K562 (cell line): ENCODE measurements around the gene IGSF8. TPM values are rescaled to one million over a fixed set of nuclear protein-coding genes. Genes with fewer than 3 reads are reported as not detected.

ENCODE experiments used
- ATAC-seq: fragments of 200-7000 bp; cut with Tn5 transposase; 3 replicates; pipeline ENCODE4 v1.9.1; 2020; ENCODE audit warnings: moderate library complexity
- BruUV-seq: library from RNA; stranded (reverse); fragments of 400-500 nt; replicated peaks from 2 replicates; lab custom pipeline; 2021; lab: Mats Ljungman, UMichigan
- CTCF ChIA-PET: fragments of 300-600 bp; formaldehyde crosslinking; extraction: SDS; loops from one replicate; lab custom pipeline; 2021; ENCODE audit warnings: low intra/inter-chr PET ratio; lab: Yijun Ruan, JAX
- POLR2A ChIA-PET: fragments of 300-600, 350-650 bp; sonication (Branson Sonifier 250); formaldehyde crosslinking; extraction: SDS; loops from one replicate; lab custom pipeline; 2021; ENCODE audit warnings: antibody characterized with exemption, inconsistent platforms; lab: Yijun Ruan, JAX
- DNase-seq, 4 experiments: peaks; one replicate each; pipeline versions ENCODE4 v3.0.0 to v3.0.0-alpha.2; 2011 to 2018; ENCODE audit warnings: low spot score in 3 of 4, mixed read lengths in 3 of 4; ENCODE audit errors: extremely low read depth in 1 of 4
- FAIRE-seq: peaks from 2 replicates; lab custom pipeline; 2011; peaks lifted over from hg19 to GRCh38; lab: Jason Lieb, UNC
- H2AFZ ChIP-seq: 2 replicates; pipeline ENCODE4 v1.6.0; 2011; ENCODE audit warnings: low read depth, low read length, control low read depth, inconsistent platforms
- H3K27ac ChIP-seq: fragments of 200-600 bp; 3 replicates; pipeline ENCODE4 v1.8.0; 2011; ENCODE audit warnings: low read depth, mild to moderate bottlenecking, control low read depth, inconsistent platforms, low read length, moderate library complexity, mixed read lengths; ENCODE audit errors: extremely low read depth
- H3K27me3 ChIP-seq, 2 experiments: fragments of 300-600 bp in 1 of 2; 2 replicates in 1 of 2; 3 replicates in 1 of 2; pipeline versions ENCODE4 v1.6.0 to v1.8.0; 2011; ENCODE audit warnings: inconsistent platforms in 2 of 2, low read length in 2 of 2, mild to moderate bottlenecking in 1 of 2, mixed read lengths in 1 of 2, moderate library complexity in 1 of 2; ENCODE audit not compliant: control insufficient read depth in 2 of 2, insufficient read depth in 2 of 2
- H3K36me3 ChIP-seq: fragments of 300-600 bp; 3 replicates; pipeline ENCODE4 v1.8.0; 2011; ENCODE audit warnings: mild to moderate bottlenecking, low read length, inconsistent platforms; ENCODE audit not compliant: control insufficient read depth, insufficient read depth
- H3K4me1 ChIP-seq, 2 experiments: fragments of 200-600 bp in 1 of 2; replicated peaks in 1 of 2; 2 replicates in 1 of 2; 3 replicates in 1 of 2; pipeline versions ENCODE4 v1.5.1 to v1.8.0; 2011; ENCODE audit warnings: inconsistent platforms in 2 of 2, low read length in 2 of 2, mild to moderate bottlenecking in 1 of 2, mixed read lengths in 1 of 2, moderate library complexity in 1 of 2; ENCODE audit not compliant: control insufficient read depth in 2 of 2, insufficient read depth in 2 of 2
- H3K4me2 ChIP-seq: 2 replicates; pipeline ENCODE4 v1.6.1; 2011; ENCODE audit warnings: low read length, control low read depth, inconsistent platforms, mixed read lengths; ENCODE audit not compliant: insufficient read depth
- H3K4me3 ChIP-seq: fragments of 200-600 bp; sonication (generic), shearing (Covaris generic); 2 replicates; pipeline ENCODE4 v1.5.1; 2016; ENCODE audit warnings: control low read depth, inconsistent platforms
- H3K79me2 ChIP-seq: fragments of 200-600 bp; 3 replicates; pipeline ENCODE4 v1.8.0; 2011; ENCODE audit warnings: low read length, inconsistent platforms; ENCODE audit not compliant: control insufficient read depth, insufficient read depth
- H3K9ac ChIP-seq, 2 experiments: 2 replicates each; pipeline versions ENCODE4 v1.6.0 to v1.6.1; 2011; ENCODE audit warnings: low read depth in 2 of 2, low read length in 2 of 2, control low read depth in 1 of 2, inconsistent platforms in 1 of 2, mild to moderate bottlenecking in 1 of 2, mixed read lengths in 1 of 2; ENCODE audit not compliant: insufficient read depth in 1 of 2
- H3K9me1 ChIP-seq: one replicate; pipeline ENCODE4 v1.6.0; 2011; ENCODE audit warnings: inconsistent platforms, mild to moderate bottlenecking, low read length, moderate library complexity; ENCODE audit not compliant: control insufficient read depth, insufficient read depth
- H3K9me3 ChIP-seq: replicated peaks from 2 replicates; pipeline ENCODE4 v1.5.1; 2011; ENCODE audit warnings: low read depth, low read length, inconsistent platforms; ENCODE audit not compliant: control insufficient read depth, insufficient read depth
- H4K20me1 ChIP-seq: replicated peaks from 2 replicates; pipeline ENCODE4 v1.6.1; 2011; ENCODE audit warnings: low read length, inconsistent platforms, mixed read lengths; ENCODE audit not compliant: control insufficient read depth, insufficient read depth
- CBX2 ChIP-seq: fragments of 200-600 bp; sonication (generic); IDR thresholded peaks from one replicate; pipeline ENCODE4 v1.6.1; 2012; ENCODE audit warnings: mild to moderate bottlenecking, low read length, inconsistent platforms; ENCODE audit not compliant: insufficient read depth, poor library complexity, severe bottlenecking
- HDAC1 ChIP-seq, 2 experiments: fragments of 450-650 bp; IDR thresholded peaks; 2 replicates each; pipeline ENCODE4 v1.6.1; 2016 to 2017; ENCODE audit warnings: inconsistent platforms in 1 of 2, mild to moderate bottlenecking in 1 of 2, moderate library complexity in 1 of 2
- HDAC8 ChIP-seq: fragments of 450-650 bp; IDR thresholded peaks from 2 replicates; pipeline ENCODE4 v1.6.1; 2016; ENCODE audit warnings: mild to moderate bottlenecking, missing genetic modification characterization, moderate library complexity, missing compliant biosample characterization
- MAFG ChIP-seq: fragments of 450-650 bp; conservative IDR thresholded peaks from 2 replicates; pipeline ENCODE4 v1.6.1; 2016; ENCODE audit warnings: missing genetic modification characterization, missing compliant biosample characterization
- NELFE ChIP-seq: IDR thresholded peaks from 2 replicates; pipeline ENCODE4 v1.6.1; 2011; ENCODE audit warnings: mild to moderate bottlenecking; ENCODE audit not compliant: insufficient read depth, insufficient read length
- NR2C2 ChIP-seq, 2 experiments: fragments of 200-800 bp in 1 of 2; sonication (Bioruptor generic) in 1 of 2; sonication (generic) in 1 of 2; formaldehyde crosslinking in 1 of 2; IDR thresholded peaks; 2 replicates each; pipeline versions ENCODE4 v1.6.1 to v1.8.0; 2016 to 2022; ENCODE audit warnings: mild to moderate bottlenecking in 1 of 2, missing compliant biosample characterization in 1 of 2, missing genetic modification characterization in 1 of 2, missing genetic modification reagents in 1 of 2
- NR3C1 ChIP-seq: sonication (generic); formaldehyde crosslinking; IDR thresholded peaks from 2 replicates; pipeline ENCODE4 v1.8.1; 2022; ENCODE audit warnings: missing genetic modification reagents
- WGBS: fragments of 100-300 bp; shearing (Covaris generic); methylation state at CpG from one replicate; pipeline ENCODE4 v1.1.6; 2016; ENCODE audit warnings: low coverage, mixed read lengths; ENCODE audit not compliant: insufficient coverage; ENCODE audit errors: missing lambda C conversion rate; 5-methylcytosine and 5-hydroxymethylcytosine counted together
- in situ Hi-C: fragments of 300-500 bp; cut with MboI; formaldehyde crosslinking; loops from 4 replicates; pipeline ENCODE4 v1.15.0; 2018; ENCODE audit warnings: inconsistent platforms, mixed read lengths
- intact Hi-C: fragments of 100-400 bp; cut with micrococcal nuclease; formaldehyde crosslinking; loops from 2 replicates; pipeline ENCODE4 v1.14.2; 2022
- polyA plus RNA-seq, 8 experiments: library from polyadenylated mRNA; depleted of rRNA in 4 of 8; stranded (reverse) in 5 of 8; unstranded in 3 of 8; fragments of >200 nt; fragmentation: Nextera tagmentation in 2 of 8; fragmentation: Illumina TruSeq in 1 of 8; extraction: Ambion mirVana in 2 of 8; extraction: Trizol in 1 of 8; gene quantifications; 2 replicates each; pipeline versions ENCODE4 v1.2.1 to v1.2.3, GENCODE V29; 2011 to 2014; ENCODE audit warnings: inconsistent platforms in 1 of 8, missing spikeins in 1 of 8
- total RNA-seq, 7 experiments: library from RNA; depleted of rRNA in 6 of 7; stranded (reverse); fragments of >200 nt in 6 of 7; fragmentation: Illumina TruSeq in 2 of 7; extraction: Trizol in 2 of 7; gene quantifications; 2 replicates each; pipeline versions ENCODE4 v1.2.1 to v1.2.3, GENCODE V29; 2011 to 2021; ENCODE audit warnings: low replicate concordance in 1 of 7
- TF ChIP-seq, protein P1 (sequence below): fragments of 250-450 bp; sonication (Bioruptor Pico); IDR thresholded peaks from 2 replicates; pipeline ENCODE4 v1.8.0; 2021; ENCODE audit warnings: mild to moderate bottlenecking, moderate library complexity
- TF ChIP-seq, protein P2 (sequence below), 2 experiments: fragments of 200-800 bp in 1 of 2; sonication (Bioruptor generic) in 1 of 2; sonication (generic) in 1 of 2; formaldehyde crosslinking in 1 of 2; IDR thresholded peaks in 1 of 2; conservative IDR thresholded peaks in 1 of 2; 2 replicates each; pipeline versions ENCODE4 v1.5.0 to v1.6.1; 2016 to 2020; ENCODE audit warnings: missing compliant biosample characterization in 1 of 2, missing genetic modification characterization in 1 of 2, missing genetic modification reagents in 1 of 2

Gene IGSF8
- total and polyA plus RNA-seq, 9 of the 15 experiments (the other 6 are each of a cell fraction or from before 2014, with no cell fraction given) = 0.32 to 11.7 (median 3.2) TPM

GRCh38 chr1:160122978-160123495, 24.6 kb upstream of the IGSF8 start:
- Histone ChIP-seq H2AFZ (no peak overlapping the region), H3K27me3 (peaks cover 8 to 45% of the 10 kb centered on the region in 2 experiments), H3K9me3 (no peaks in the 10 kb centered on the region), H3K4me1 (no peaks in the 10 kb centered on the region; a peak in 2 of 5 replicates), H3K9ac (no peak overlapping the region), H4K20me1 (no peaks in the 10 kb centered on the region), H3K36me3 (no peaks in the 10 kb centered on the region), H3K9me1 (no peaks in the 10 kb centered on the region), H3K27ac (no peak overlapping the region), H3K4me3 (no peak overlapping the region), H3K4me2 (no peak overlapping the region), H3K79me2 (no peaks in the 10 kb centered on the region)
- WGBS = 4% methylated on average over 14 of the region's 16 CpGs
- CTCF ChIA-PET = no interaction called here
- BruUV-seq = no TSS peak
- intact Hi-C loops (no loop called here), in situ Hi-C loops (no loop called here)
- POLR2A ChIA-PET = interaction anchor here (1.2 kb wide), 1 partner anchor 19 kb away, joined by 3 read pairs; no protein-coding TSS in a partner anchor
- DNase-seq (no peak), FAIRE-seq (no peak), ATAC-seq (no peak)
- TF ChIP-seq, protein P1, sequence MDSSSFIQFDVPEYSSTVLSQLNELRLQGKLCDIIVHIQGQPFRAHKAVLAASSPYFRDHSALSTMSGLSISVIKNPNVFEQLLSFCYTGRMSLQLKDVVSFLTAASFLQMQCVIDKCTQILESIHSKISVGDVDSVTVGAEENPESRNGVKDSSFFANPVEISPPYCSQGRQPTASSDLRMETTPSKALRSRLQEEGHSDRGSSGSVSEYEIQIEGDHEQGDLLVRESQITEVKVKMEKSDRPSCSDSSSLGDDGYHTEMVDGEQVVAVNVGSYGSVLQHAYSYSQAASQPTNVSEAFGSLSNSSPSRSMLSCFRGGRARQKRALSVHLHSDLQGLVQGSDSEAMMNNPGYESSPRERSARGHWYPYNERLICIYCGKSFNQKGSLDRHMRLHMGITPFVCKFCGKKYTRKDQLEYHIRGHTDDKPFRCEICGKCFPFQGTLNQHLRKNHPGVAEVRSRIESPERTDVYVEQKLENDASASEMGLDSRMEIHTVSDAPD = no peak
- TF ChIP-seq HDAC8 (tag) (no peak), HDAC1 (IDR thresholded peaks at IDR 0.05) (no peak), CBX2 (no peak), NR2C2 (CRISPR knock-in tag; IDR thresholded peaks at IDR 0.05) (no peak), NR2C2 (tag; IDR thresholded peaks at IDR 0.05) (no peak), NR3C1 (CRISPR knock-in tag) (no peak), MAFG (tag) (no peak), NELFE (no peak)
- TF ChIP-seq, protein P2, sequence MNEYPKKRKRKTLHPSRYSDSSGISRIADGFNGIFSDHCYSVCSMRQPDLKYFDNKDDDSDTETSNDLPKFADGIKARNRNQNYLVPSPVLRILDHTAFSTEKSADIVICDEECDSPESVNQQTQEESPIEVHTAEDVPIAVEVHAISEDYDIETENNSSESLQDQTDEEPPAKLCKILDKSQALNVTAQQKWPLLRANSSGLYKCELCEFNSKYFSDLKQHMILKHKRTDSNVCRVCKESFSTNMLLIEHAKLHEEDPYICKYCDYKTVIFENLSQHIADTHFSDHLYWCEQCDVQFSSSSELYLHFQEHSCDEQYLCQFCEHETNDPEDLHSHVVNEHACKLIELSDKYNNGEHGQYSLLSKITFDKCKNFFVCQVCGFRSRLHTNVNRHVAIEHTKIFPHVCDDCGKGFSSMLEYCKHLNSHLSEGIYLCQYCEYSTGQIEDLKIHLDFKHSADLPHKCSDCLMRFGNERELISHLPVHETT (CRISPR knock-in tag; conservative IDR thresholded peaks at IDR 0.05 in 1 of 2, IDR thresholded peaks at IDR 0.05 in 1 of 2) = no peak
